T-helper 22 cell (primary cell): ENCODE data around the gene CALD1.

ENCODE experiments used
- DNase-seq: peaks from one replicate; pipeline ENCODE4 v3.0.0-alpha.2; 2020; ENCODE audit warnings: low read depth

Gene CALD1

GRCh38 chr7:134828361-134828760 is 48.9 kb downstream of the CALD1 start:
- no peak for DNase-seq

DNA sequence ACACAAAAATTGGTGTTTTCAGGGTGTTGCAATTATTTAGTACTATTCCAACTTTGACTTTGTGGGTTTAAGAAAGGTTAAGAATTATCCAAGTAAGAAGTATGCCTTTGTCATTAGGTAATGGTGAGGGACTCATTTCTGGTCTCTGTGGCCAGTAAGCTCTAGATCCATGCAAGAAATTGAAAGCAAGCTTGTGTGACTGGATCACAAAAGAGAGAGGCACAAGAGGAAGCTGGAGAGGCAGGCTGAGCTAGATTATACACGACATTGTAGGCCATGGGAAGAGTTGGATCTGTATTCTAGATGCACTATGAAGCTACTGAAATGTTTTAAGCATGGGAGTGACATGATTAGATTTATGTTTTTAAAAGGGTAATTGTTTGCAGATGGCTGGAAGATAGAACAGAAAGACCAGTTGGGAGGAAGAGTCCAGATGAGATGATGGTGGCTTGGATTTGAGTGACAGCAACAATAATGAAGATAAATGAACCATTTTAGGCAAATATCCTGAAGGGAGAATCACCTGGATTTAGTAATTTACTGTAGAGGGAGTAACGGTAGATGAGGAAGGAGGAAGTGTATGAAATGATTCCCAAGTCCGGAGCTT is 50.0 kb downstream of the CALD1 start:
- no peak for DNase-seq

GRCh38 chr7:134831862-134832261 is 52.4 kb downstream of the CALD1 start:
- no peak for DNase-seq

DNA sequence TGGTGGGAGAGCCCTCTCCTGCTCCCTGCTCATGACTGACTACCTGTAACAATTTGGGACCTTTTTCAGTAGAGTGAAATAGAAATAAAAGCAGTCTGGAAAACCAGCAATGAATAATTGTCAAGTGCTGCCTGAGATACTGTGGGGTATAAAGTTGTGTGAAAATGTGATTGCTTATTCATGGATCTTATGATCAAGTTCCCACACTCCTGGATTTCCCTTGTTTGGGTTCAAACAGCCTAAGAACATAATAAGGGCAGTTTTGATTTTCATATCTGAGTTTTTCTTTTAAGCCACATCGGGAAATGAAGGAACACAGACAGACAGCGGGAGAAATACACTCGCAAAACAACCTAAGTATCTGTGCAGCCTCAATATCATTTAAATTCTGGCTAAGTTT is 52.9 kb downstream of the CALD1 start:
- no peak for DNase-seq

DNA sequence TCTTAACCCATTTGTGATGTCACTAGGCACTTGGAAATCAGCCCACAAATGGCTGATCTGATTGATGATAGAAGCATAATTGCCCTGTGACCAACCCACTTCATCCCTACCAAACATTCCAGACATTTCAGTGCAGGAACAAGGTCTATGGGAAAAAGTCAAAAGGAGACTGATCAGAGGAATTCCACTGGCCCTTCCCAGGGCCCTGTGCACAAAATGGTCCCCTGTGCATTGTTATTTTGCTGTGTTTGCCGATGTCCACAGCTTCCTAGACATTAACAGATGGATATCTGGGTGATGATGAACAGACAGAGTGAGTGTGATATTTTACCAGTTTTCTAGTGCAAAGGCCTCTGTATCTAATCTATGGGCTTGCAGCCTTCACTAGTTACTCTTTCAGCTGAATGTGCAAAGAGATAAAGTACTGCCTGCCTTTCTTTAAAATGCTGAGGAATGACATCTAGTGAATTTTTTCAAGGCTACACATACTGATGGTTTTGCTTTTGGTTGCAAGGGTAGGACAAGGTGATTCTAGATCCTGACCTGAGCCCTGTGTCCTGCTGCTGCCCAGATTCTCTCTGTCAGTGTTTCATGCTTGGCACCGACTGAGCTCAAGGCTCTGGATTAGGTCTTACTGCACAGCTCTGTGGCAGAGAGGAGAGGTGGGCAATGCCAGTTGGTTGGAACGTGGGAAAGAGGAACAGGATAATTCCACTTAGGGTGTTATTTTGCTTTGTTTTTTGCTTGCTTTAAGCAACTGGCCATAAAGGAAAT is 55.4 kb downstream of the CALD1 start:
- DNase-seq = no peak

DNA sequence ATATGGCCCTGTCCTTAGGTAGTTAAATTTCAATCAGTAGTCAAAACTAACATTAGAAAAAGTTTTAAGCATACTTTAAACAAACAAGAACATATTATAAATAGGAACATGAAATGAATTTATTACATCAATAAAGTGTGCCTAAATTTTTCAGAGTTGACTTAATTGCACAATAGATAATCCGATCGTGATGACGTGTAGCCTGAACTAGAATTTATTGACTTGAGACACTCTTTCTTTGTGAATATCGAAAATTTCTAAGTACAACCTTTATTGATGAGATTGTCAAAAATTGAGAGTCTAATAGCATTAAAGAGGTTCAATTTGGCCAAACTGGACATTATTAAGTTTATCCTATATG is 56.0 kb downstream of the CALD1 start:
- DNase-seq = no peak

- no peak for DNase-seq
Observed at GRCh38 chr7:134836447-134836846, 57.0 kb downstream of the CALD1 start.

GRCh38 chr7:134839298-134839697 is 59.9 kb downstream of the CALD1 start:
- no peak for DNase-seq

- DNase-seq = no peak
Observed at GRCh38 chr7:134842062-134842461, 62.6 kb downstream of the CALD1 start.

GRCh38 chr7:134842886-134843430 is 63.5 kb downstream of the CALD1 start:
- no peak for DNase-seq

- DNase-seq = no peak
Observed at GRCh38 chr7:134844200-134844599, 64.8 kb downstream of the CALD1 start.

GRCh38 chr7:134845461-134845860 is 66.0 kb downstream of the CALD1 start:
- DNase-seq = no peak

- no peak for DNase-seq
Observed at GRCh38 chr7:134847851-134848588, 68.6 kb downstream of the CALD1 start.

GRCh38 chr7:134850066-134850465 is 70.6 kb downstream of the CALD1 start:
- no peak for DNase-seq

GRCh38 chr7:134851141-134851540 is 71.7 kb downstream of the CALD1 start:
- DNase-seq = no peak

- DNase-seq = no peak
Observed at GRCh38 chr7:134852625-134853024, 73.2 kb downstream of the CALD1 start.

- no peak for DNase-seq
Observed at GRCh38 chr7:134854816-134855215, 75.4 kb downstream of the CALD1 start.

DNA sequence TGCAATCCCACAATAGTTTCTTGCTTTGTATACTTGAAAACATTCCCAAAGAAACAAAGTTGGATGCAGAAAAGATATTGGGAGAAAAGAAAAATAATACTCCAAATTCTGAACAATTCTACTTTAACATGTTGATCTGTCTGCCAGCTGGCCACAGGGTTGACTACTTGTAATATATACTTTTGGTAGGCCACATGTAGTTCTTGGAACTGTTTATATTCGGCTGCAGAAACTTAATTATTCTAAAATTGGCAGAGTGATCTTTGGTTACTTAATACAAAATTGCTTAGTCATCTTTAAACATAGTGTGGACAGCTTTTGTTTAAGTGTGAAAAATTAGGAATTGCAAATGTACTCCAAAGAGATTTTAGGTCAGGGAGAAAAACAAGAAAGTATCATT is 76.0 kb downstream of the CALD1 start:
- no peak for DNase-seq

DNA sequence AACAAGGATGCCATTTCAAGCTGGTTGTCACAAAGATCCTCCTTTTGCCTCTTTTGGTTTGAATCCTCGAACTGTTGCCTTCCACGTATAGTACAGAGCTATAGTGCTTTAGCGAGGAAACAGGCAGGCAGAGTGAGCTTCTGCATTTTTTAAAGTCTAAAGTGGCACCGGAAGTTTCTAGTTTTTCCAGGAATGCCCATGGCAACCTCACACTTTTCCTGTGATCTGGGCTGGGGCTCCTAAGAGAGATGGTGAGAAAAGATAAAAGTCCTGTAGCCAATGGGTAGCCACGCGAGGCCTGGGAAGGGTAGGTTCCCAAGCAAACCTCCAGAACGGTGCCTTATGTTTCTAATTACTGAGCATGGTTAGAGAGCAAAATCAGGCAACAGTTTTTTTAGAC is 76.7 kb downstream of the CALD1 start:
- DNase-seq = no peak

- DNase-seq = no peak
Observed at GRCh38 chr7:134856691-134857090, 77.3 kb downstream of the CALD1 start.

DNA sequence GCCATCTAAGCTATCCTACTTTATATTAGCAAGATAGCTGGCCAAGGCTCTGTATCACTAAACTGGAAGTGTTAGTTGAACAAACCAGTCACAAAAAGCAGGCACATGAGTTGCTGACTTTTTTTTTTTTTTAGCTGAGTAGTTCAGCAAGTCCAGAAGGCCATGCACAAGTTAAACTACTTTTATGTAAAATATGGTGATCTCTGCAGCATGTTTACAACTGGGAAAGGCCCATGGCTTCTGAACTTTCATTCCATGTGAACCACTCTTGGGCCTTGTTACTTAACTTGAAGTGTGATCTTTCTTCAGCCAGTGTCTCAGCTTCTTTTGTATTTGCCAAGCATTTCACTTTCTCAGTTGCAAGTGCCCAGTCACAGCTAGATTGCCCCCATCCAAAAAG is 78.5 kb downstream of the CALD1 start:
- no peak for DNase-seq

- no peak for DNase-seq
Observed at GRCh38 chr7:134859783-134860182, 80.3 kb downstream of the CALD1 start.
